GM19023 (cell line): ENCODE data around the gene HNRNPK.
A peak's percentile ranks its signal among the peaks of the same experiment; 100 is the strongest.
"Not testable (repeated sequence)": the region's sequence is repeated elsewhere in the genome, so short reads cannot be mapped to it uniquely, and the experiment has no call there.

Source experiments
- ATAC-seq: cut with Tn5 transposase; IDR thresholded peaks from one replicate; pipeline ENCODE4 v1.9.1; 2021; ENCODE audit warnings: mild to moderate bottlenecking, moderate library complexity; ENCODE audit not compliant: unreplicated experiment

The HNRNPK gene

GRCh38 chr9:83977196-83977595, 2.8 kb downstream of the HNRNPK start:
- no peak for ATAC-seq

GRCh38 chr9:83976372-83976771, 3.6 kb downstream of the HNRNPK start:
- no peak for ATAC-seq

DNA sequence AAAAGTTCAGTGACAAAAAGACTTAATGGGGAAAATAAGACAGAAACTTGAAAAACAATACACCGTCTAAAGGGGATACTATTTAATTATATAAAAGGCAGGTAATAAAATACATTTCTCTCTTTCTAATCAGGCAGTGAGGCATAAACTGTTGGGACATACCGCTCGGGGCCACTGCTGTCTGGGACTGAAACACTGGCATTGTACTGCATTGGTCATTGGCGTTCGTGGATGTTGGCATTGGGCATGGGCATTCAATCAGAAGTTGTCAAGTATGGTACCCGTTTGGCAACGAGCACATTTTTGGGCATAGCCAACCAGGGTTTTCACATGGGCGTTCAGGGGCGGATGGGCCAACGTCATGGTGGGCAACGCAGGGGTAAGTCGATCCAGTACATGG, 4.7 kb downstream of the HNRNPK start:
- no peak for ATAC-seq

DNA sequence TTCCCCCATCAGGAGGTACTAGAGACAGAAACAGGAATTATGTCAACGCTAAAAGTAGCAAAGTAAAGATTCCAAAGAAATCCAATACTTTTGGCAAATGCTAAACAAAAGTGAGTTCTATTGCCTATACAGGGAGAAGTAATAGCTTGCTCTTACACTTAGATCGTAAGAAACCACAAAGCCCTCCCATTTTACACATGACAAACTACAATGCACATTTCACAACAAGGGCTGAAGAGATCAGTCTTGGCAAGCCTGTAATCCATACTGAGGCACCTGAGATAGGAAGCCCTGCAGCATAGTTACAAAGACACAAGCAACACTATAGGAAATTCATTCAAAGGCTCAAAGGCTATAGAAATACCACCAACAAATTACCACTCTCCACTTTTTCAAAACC, 7.7 kb downstream of the HNRNPK start:
- ATAC-seq: no peak

DNA sequence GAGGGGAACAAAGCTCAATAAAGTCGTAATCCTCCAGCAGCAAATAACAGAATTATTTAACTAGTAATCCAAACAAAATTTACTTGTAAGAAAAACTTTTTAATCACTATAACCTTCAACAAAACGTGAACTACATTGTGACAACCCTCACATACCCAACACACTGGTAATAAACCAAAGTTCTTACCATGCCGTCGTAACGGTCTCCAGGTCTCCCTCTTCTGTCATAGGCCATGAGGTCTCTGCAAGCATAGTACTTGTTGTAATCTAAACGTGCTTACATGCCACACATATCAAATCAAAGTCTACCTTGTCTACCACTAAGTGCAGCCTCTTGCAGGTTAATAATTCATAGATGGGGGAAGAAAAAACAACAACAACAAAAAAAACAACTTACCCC, 8.5 kb downstream of the HNRNPK start:
- ATAC-seq: no peak

- no peak for ATAC-seq
Measured at GRCh38 chr9:83969602-83970001, 10.4 kb downstream of the HNRNPK start.

DNA sequence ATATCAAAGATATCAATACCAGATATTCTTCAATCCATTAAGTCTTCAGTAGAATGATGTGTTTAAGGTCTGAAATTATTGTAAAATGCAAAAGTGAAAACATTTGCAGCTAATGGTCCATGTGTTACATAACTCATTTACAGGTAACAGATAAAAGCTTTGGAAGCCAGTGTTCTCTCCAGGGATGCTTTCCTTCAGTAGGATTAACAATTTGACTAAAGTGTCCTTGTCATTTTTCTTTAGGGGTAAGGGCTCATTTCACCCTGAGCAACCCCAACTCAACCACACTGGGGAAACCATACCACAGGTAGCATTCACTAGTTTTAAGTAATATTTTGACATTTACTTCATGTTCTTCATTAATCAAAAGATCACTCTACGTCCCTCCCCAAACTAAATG, 12.9 kb downstream of the HNRNPK start:
- ATAC-seq: no peak

- no peak for ATAC-seq
Measured at GRCh38 chr9:83966209-83966582, 13.8 kb downstream of the HNRNPK start.

DNA sequence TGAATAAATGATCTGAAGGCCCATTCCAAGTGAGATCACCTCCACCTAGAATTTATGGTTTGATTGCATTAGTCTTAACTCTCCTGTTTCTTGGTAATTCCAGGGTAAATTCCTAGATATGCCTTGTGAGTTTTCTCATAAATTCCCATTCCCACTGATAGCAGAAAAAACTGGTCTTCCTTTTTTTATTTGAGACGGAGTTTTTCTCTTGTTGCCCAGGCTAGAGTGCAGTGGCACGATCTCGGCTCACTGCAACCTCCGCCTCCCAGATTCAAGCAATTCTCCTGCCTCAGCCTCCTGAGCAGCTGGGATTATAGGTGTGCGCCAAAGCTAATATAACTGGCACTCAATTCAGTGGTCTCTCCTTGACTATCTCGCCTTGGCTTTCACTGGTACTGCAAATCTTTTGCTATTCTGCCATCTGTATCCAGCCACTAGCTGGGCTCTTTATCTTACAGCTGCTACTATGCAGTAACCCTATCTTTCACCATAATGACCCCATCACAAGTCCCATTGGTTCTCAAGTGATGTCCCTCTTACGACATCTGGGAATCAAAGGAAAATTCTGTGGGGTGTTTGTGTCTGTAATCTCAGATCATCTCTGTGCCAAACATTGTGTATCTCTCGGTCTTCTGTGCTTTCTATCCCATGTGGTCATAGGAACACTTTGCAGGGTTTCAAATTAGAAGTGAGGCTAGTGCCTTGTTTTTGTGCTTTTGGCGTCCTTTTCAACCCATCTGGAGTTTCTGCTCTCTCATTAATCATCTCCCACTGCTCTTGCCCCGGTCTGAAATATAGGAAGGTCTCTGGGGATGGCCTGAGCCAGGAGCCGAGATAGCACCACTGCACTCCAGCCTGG, 14.4 kb downstream of the HNRNPK start:
- no peak for ATAC-seq

- no peak for ATAC-seq
Measured at GRCh38 chr9:83964973-83965349, 15.1 kb downstream of the HNRNPK start.

DNA sequence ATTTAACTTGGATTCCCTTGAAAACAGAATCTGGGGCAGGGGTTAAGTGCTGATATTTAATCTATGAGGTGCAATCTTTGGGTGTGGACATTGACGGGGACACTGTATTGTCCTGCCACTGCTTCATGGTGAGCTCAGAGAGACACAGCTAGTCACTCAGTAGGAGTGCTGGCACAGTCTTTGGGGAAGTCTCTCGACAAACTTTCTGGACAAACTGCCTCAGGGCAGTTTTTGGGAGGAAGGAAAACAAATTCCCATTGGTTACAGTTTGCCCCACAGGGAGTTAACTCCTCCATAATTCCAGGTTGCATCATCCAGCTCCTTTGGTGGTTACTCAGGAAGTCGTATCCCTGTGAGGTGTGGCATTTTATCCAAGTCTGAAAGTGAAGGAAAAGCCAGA, 17.9 kb downstream of the HNRNPK start:
- ATAC-seq: no peak

DNA sequence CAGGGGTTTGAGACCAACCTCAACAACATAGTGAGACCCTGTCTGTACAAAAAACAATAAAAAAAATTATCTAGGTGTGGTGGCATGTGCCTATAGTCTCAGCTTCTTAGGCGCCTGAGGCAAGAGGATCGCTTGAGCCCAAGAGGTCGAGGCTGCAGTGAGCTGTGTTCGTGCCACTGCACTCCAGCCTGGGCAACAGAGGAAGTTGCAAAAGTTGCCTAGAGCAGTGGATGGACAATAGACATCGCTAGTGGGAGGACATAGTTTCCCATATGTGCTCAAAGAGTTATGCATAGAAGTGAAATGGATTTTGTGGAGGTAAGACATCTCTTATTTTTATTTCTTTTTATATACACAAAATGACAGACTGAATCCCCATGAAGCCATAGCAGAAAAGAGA, 19.0 kb downstream of the HNRNPK start:
- ATAC-seq: no peak

- no peak for ATAC-seq
Measured at GRCh38 chr9:83959061-83959460, 21.0 kb downstream of the HNRNPK start.

DNA sequence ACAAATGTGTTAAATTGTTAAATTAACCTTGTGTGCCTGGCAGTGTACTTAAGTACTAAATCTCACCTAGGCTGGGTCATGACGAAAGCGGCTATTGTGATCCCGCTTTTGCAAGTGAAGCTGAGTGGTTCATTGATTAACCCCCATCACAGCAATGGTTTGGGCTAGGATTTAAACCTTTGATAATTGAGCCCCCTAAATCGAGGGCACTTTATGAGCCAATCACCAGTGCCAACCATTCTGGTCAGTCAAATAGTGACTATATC, 22.8 kb downstream of the HNRNPK start:
- no peak for ATAC-seq

DNA sequence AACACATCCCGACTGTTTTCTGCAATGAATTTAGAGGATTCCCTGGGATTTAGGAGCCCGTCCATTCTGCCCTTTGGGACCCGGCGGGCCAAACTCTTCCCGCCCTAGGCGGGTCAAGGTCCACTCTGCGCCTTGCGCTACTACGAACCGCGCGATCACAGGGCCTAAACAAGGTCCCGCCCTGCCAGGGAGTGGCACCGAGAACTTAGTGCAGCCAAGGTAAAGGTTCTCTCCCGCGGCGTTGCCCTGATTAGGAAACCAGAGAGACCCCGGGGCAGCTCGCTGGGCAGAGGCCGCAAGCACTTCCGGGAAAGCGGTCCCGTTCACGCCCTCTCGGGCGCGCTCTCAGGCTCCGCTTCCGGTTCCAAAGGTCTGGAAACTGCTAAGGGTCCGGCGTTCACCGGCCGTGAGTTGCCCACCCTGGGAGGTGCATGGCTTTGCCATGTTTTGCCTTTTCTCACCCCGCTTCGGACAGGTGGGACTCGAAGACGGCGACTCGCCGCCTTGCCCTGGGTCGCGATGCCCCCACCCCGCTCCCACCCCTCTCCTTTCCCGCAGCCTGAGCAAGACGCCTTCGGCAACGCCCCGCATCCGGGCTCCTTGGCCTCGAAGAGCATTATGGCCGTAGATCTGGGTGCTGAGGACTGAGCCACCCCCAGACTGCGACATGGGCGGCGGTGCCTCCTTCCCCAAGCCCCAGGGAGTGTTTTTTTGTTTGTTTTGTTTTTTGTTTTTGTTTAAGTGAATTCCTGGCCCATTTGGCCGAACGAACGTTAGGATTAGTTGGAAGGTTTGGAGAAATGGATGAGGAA, 23.4 kb downstream of the HNRNPK start:
- ATAC-seq: peak; percentile 79

GRCh38 chr9:83956086-83956435, 24.0 kb downstream of the HNRNPK start:
- peak; percentile 60 for ATAC-seq

DNA sequence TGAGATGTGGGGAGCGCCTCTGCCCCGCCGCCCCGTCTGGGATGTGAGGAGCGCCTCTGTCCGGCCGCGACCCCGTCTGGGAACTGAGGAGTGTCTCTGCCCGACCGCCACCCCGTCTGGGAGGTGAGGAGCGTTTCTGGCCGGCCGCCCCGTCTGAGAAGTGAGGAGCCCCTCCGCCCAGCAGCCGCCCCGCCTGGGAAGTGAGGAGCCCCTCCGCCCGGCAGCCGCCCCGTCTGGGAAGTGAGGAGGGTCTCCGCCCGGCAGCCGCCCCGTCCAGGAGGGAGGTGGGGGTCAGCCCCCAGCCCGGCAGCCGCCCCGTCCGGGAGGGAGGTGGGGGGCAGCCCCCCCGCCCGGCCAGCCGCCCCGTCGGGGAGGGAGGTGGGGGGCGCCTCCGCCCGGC, 31.9 kb downstream of the HNRNPK start:
- ATAC-seq: not testable (repeated sequence)

- ATAC-seq: no peak
Measured at GRCh38 chr9:83940590-83941303, 39.3 kb downstream of the HNRNPK start.

DNA sequence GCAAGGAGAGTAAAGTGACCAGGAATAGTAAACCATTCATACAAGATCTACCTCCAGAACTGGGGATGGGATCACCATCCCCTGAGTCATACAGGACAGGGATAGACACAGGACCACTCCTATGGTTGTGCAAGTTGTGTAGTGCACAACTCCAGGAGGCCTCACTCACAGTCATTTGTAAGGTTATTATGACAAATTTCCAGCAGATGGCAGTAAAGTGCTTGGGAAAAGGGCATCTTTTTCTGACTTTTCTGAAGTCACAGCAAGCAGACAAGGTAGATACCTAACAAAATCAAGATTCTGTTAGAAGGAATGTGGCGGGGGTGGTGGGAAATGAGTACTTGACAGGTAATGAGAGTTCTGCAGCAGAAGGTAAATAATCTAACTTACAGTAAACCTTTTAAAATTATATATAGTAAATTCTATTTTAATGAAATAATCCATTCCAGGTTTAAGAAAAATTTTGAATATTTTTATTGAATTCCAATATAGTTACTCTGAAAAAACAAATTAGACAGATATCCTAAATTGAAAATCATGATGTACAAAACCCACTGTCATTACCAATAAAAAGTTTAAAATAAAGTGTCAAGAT, 42.1 kb downstream of the HNRNPK start:
- ATAC-seq: peak; percentile 66

DNA sequence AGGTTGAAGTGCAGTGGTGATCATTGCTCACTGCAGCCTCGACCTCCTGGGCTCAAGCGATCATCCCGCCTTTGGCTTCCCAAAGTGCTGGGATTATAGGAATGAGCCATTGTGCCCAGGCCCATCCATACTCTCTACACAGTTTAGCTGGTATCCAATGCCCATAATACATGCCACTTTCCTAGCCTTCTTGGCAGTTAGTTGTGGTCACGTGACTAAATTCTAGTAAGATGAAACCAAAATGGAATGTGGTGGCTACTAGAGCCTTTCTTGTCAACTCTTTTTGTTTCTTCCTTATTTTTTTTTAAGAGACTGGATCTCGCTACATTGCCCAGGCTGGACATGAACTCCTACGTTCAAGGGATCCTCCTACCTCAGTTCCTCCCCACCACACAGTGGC, 43.5 kb downstream of the HNRNPK start:
- ATAC-seq: no peak

GRCh38 chr9:83935276-83935935, 44.6 kb downstream of the HNRNPK start:
- no peak for ATAC-seq
